CD4-positive, alpha-beta T cell treated with Interleukin-6 at 100 ng/mL for 8 hours (primary cell): ENCODE data around the gene NCOR2.

Experiments
- DNase-seq: peaks from one replicate; pipeline ENCODE4 v3.0.0-alpha.2; 2020; ENCODE audit warnings: mixed read lengths, low spot score

NCOR2 gene

DNA sequence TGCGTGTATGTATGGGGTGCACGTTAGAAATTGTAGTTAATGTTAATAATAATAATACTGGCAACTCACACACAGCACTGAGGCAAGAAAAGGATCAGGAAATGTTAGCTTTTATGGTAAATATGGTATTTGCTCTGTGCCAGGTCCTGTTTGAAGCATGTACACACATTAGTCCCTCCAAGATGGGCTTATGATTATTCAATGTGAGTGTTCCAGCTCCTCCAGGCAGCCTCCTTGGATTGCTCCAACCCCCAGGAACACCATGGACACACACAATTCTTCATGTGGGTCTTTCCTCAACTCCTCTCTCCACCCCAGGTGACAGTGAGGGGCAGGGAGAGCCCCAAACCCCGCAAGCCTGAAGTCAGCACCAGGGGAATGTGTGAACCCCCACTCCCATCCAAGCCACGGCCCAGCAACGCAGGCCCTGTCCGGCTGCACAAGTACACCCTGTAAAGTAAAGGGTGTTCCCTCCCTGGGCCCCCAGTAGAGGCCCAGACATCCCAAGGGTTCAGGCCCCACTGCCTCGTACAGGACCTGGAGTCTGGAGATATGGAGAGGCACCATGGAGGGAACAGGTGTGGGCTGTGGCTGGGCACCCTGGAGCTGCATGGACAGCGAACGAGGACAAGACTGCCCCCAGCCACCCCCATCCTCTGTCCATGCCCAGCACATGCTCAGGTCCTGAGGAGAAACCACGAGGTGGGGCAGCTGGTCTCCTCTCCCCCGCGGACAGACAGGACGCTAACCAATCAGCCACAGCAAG lies 41.3 kb downstream of the NCOR2 start:
- DNase-seq: no peak

DNA sequence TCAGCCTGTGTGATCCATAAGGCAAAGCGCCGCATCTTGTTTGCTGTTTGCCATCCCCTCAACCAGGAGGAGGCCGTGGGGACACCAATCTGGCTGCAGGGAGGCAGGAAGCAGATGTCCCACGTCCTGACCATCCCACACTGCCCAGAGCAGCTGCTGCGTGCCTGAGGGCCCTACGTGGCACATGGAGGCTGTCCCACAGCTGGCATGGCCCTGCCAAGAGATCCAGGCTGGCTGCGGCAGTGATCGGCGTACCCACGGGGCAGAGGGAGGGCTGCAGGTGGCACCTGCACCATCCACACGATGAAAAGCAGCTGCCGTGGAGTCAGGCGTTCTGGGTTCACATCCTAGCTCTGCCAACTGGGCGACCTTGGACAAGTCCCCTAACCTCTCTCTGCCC lies 42.0 kb downstream of the NCOR2 start:
- DNase-seq: no peak

DNA sequence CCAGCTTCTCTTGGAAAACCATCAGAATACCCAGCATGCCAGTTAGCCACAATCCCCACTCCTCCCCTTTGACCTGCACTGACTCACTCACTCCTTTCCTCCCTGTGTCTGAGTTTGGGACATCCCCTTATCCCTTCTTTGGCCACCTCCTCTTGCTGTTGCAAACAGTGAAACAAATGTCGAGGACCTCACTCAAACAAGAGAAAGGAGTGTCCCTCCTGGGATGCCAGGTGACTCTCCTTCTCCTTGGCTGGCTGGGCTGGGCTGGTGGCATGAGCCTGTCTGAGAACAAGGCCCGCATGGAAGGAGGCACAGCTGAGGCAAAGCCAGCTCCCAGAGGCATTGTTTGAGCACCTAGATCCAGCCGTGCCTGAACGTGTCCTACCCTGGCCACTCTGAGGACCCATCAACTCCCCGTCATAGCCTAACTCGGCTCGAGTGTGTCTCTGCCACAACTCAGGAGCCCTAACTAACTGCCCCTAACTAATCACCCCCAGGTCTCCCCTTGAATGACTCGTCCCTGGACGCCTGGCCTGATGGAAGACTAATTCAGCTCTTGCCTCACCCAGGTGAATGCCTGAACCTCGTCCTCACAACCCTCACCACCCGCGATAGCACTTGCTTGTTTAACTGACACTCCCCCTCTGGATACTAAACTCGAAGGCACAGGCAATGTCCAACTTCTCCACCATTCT lies 43.0 kb downstream of the NCOR2 start:
- no peak for DNase-seq

DNA sequence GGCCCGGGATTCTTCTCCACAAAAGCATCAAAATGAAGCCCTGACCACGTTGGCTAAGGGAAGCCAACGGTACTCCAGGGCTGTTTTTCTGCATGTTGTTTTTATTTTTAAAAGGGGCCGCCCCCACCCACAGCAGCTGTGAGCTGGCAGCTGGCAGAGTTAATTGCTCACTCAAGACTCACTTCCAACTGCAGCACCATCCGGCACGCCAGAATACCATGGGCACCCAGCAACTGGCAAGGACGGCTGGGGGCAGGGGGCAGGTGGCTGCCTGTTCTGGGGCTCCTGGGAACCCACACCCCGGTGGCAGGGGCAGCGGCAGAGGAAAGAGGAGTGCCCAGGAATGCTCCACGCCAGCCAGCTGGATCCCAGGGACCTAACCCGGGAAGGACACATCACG lies 44.3 kb downstream of the NCOR2 start:
- DNase-seq: no peak

DNA sequence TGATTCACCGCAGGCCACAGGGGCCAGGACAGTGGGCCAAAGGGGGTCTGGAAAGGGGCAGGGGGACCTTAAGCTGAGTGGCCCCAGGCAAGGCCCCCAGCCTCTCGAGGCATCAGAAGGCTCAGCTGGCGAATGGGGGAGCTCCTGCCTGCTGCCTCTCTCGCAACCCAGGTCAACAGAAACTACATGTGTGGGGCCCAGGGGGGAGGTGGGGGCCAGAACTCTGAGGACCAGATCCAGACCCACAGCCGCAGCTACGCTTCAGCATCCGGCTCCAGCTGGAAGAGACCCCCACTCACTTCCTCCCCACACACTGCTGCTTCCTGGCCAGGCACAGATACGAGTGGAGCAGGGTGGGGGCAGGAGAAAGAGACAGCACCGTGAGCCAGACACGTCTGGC lies 46.5 kb downstream of the NCOR2 start:
- DNase-seq: no peak

DNA sequence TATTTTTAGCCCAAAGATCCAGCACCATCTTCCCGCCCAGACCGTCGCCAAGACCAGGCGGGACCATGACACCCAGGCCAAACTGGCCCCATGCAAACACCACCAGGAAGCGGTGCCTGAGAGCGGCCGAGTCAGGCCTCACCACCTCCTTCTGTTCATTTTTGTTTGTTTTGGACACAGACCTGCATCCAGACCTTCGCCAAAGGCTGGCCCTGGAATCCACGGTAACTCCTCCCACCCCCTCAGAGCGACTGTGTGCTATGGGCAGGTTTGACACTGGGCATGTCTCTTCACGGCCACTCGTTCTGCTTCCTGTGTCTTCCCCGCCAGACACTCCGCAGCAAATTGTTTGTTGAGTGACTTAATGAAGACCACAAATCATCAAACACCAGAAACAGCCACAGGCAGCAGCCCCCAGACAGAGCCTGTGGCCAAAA lies 47.1 kb downstream of the NCOR2 start:
- no peak for DNase-seq

DNA sequence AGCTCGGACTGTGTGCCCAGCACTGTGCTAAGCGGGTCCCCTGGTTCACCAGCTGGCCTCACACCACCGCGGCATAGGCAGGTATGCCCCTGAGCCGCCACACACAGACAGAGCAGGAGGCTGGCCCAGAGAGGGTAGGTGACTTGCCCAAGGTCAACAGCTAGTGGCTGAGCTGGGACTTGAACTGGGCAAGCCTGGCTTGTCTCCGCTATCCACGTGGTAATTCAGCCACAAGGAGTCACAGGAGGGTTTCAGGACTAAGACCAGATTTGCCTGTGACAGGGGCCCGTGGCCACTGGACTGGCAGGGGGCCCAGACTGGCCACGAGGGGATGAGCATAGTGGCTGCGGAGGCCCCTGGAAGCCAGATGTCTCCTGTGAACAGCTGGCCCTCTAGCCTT lies 47.7 kb downstream of the NCOR2 start:
- no peak for DNase-seq

DNA sequence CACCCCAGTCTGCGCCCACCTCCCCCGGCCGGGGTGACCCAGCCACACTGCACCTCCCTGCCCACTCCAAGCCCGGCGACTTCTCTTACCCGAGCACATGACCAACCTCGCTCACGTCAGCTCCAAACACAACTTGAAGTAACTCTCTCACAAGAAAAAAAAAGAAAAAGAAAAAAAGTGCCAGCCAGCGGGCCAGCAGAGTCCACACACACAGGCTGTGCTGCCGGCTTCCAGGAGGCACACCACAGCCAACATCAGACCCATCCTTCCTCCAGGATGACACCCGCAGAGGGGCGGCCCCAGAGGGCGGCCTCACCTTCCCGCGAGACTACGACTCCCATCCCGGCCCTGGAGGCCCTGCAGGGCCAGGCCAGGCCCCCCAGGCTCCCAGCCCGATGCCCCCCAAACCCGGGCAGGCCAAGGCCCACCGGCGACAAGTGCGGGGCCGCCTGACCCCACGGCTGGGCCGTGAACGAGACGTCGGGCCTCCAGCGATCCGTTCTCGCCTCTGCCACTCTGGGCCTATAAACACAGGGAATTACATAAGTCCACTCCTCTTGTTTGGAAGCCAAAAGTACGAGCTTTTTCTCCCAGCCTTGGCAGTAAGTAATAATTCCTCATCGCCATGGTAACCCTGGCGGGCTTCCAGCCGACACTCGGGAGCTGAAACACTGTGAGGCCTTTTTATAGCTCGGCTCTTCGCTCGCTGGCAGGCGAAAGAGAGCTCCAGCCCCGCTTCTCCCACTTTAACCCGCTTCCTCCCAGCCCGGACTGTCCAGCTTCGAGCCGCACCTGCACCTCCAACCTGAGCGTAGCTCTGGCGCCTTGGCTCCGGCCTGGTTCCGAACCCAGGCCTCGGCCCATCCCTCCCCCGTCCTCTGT lies 49.1 kb downstream of the NCOR2 start:
- DNase-seq: no peak
